ENCODE data around the gene ETHE1. TPM values are rescaled to one million over a fixed set of nuclear protein-coding genes. Genes with fewer than 3 reads are reported as not detected.

ETHE1 gene
- total RNA-seq, 1 donor from 2014 or later: 16.0 TPM

- Mint-ChIP-seq H3K27ac (ENCODE audit: unreplicated experiment) (peak overlapping the region; percentile 96), H3K9me3 (ENCODE audit: unreplicated experiment) (peaks cover 17% of the 10 kb centered on the region), H3K27me3 (ENCODE audit: unreplicated experiment) (peaks cover 8% of the 10 kb centered on the region), H3K4me3 (ENCODE audit: unreplicated experiment) (peak overlapping the region; percentile 100), H3K36me3 (ENCODE audit: unreplicated experiment) (no peaks in the 10 kb centered on the region), H3K4me1 (ENCODE audit: low read depth, unreplicated experiment) (peaks cover 18% of the 10 kb centered on the region)
- no peak for TF ChIP-seq CTCF (IDR thresholded peaks at IDR 0.05; ENCODE audit: partially characterized antibody, unreplicated experiment)
- no peak for DNase-seq
These were observed 47.6 kb upstream of the ETHE1 start for GRCh38 chr19:43574424-43575155.

GRCh38 chr19:43572171-43572588 is 45.2 kb upstream of the ETHE1 start:
- Mint-ChIP-seq H3K9me3 (ENCODE audit: unreplicated experiment) (peaks cover 12% of the 10 kb centered on the region), H3K36me3 (ENCODE audit: unreplicated experiment) (no peaks in the 10 kb centered on the region), H3K4me3 (ENCODE audit: unreplicated experiment) (peak overlapping the region; percentile 68), H3K27ac (ENCODE audit: unreplicated experiment) (peak overlapping the region; percentile 96), H3K27me3 (ENCODE audit: unreplicated experiment) (peaks cover 8% of the 10 kb centered on the region), H3K4me1 (ENCODE audit: low read depth, unreplicated experiment) (peaks cover 18% of the 10 kb centered on the region)
- no peak for DNase-seq
- no peak for TF ChIP-seq CTCF (IDR thresholded peaks at IDR 0.05; ENCODE audit: partially characterized antibody, unreplicated experiment)

GRCh38 chr19:43570174-43570791 is 43.3 kb upstream of the ETHE1 start:
- no peak for TF ChIP-seq CTCF (IDR thresholded peaks at IDR 0.05; ENCODE audit: partially characterized antibody, unreplicated experiment)
- H3K27me3 Mint-ChIP-seq (ENCODE audit: unreplicated experiment): peaks cover 8% of the 10 kb centered on the region
- peak overlapping the region; percentile 3 for H3K4me3 Mint-ChIP-seq (ENCODE audit: unreplicated experiment)
- no peaks in the 10 kb centered on the region for H3K36me3 Mint-ChIP-seq (ENCODE audit: unreplicated experiment)
- H3K4me1 Mint-ChIP-seq (ENCODE audit: low read depth, unreplicated experiment): peaks cover 18% of the 10 kb centered on the region
- no peak for DNase-seq
- H3K9me3 Mint-ChIP-seq (ENCODE audit: unreplicated experiment): peaks cover 7% of the 10 kb centered on the region
- H3K27ac Mint-ChIP-seq (ENCODE audit: unreplicated experiment): peak overlapping the region; percentile 80

- TF ChIP-seq CTCF (IDR thresholded peaks at IDR 0.05; ENCODE audit: partially characterized antibody, unreplicated experiment): no peak
- H3K4me1 Mint-ChIP-seq (ENCODE audit: low read depth, unreplicated experiment): peaks cover 21% of the 10 kb centered on the region
- H3K4me3 Mint-ChIP-seq (ENCODE audit: unreplicated experiment): peak overlapping the region; percentile 3
- H3K9me3 Mint-ChIP-seq (ENCODE audit: unreplicated experiment): peaks cover 7% of the 10 kb centered on the region
- no peaks in the 10 kb centered on the region for H3K36me3 Mint-ChIP-seq (ENCODE audit: unreplicated experiment)
- peaks cover 6% of the 10 kb centered on the region for H3K27me3 Mint-ChIP-seq (ENCODE audit: unreplicated experiment)
- no peak for DNase-seq
- peak overlapping the region; percentile 80 for H3K27ac Mint-ChIP-seq (ENCODE audit: unreplicated experiment)
These were observed 42.7 kb upstream of the ETHE1 start for GRCh38 chr19:43569657-43570056.

- Mint-ChIP-seq H3K4me3 (ENCODE audit: unreplicated experiment) (no peak overlapping the region), H3K36me3 (ENCODE audit: unreplicated experiment) (no peaks in the 10 kb centered on the region), H3K27ac (ENCODE audit: unreplicated experiment) (no peak overlapping the region), H3K27me3 (ENCODE audit: unreplicated experiment) (peaks cover under 1% of the 10 kb centered on the region), H3K4me1 (ENCODE audit: low read depth, unreplicated experiment) (peaks cover 14% of the 10 kb centered on the region), H3K9me3 (ENCODE audit: unreplicated experiment) (no peaks in the 10 kb centered on the region)
- TF ChIP-seq CTCF (IDR thresholded peaks at IDR 0.05; ENCODE audit: partially characterized antibody, unreplicated experiment): no peak
- DNase-seq: no peak
These were observed 37.8 kb upstream of the ETHE1 start for GRCh38 chr19:43564800-43565199.

Data from glutamatergic neuron (in vitro differentiated cells).